Osteoblast (primary cell): ENCODE data around the gene LBX1. TPM values are rescaled to one million over a fixed set of nuclear protein-coding genes. Genes with fewer than 3 reads are reported as not detected.

Experiments used
- DNase-seq: peaks from one replicate; pipeline ENCODE4 v3.0.0; 2011; ENCODE audit warnings: low spot score, mixed read lengths; ENCODE audit not compliant: insufficient read length; ENCODE audit errors: missing footprints
- H2AFZ ChIP-seq: 2 replicates; pipeline ENCODE4 v1.6.0; 2011; ENCODE audit warnings: mild to moderate bottlenecking, low read length
- H3K27ac ChIP-seq: 2 replicates; pipeline ENCODE4 v1.5.1; 2011; ENCODE audit warnings: mild to moderate bottlenecking, low read depth, low read length, moderate library complexity
- H3K27me3 ChIP-seq: 2 replicates; pipeline ENCODE4 v1.6.0; 2012; ENCODE audit warnings: mild to moderate bottlenecking, control low read depth, inconsistent platforms, low read length, moderate library complexity; ENCODE audit not compliant: insufficient read depth
- H3K36me3 ChIP-seq: 2 replicates; pipeline ENCODE4 v1.5.1; 2011; ENCODE audit warnings: mild to moderate bottlenecking, low read length, control low read depth, moderate library complexity; ENCODE audit not compliant: insufficient read depth
- H3K4me1 ChIP-seq: 2 replicates; pipeline ENCODE4 v1.5.1; 2011; ENCODE audit warnings: mild to moderate bottlenecking, low read length, control low read depth, moderate library complexity; ENCODE audit not compliant: insufficient read depth
- H3K4me2 ChIP-seq: 2 replicates; pipeline ENCODE4 v1.6.0; 2011; ENCODE audit warnings: mild to moderate bottlenecking, low read length; ENCODE audit not compliant: insufficient read depth
- H3K4me3 ChIP-seq: fragments of 200-600 bp; sonication (generic); 3 replicates; pipeline ENCODE4 v1.5.1; 2012; ENCODE audit warnings: mild to moderate bottlenecking, low read length, inconsistent platforms; ENCODE audit not compliant: insufficient read depth
- H3K79me2 ChIP-seq: 2 replicates; pipeline ENCODE4 v1.6.0; 2012; ENCODE audit warnings: mild to moderate bottlenecking, low read length, control low read depth, inconsistent platforms; ENCODE audit not compliant: insufficient read depth
- H3K9me3 ChIP-seq: 2 replicates; pipeline ENCODE4 v1.5.1; 2011; ENCODE audit warnings: low read depth, low read length, control low read depth
- H4K20me1 ChIP-seq: 2 replicates; pipeline ENCODE4 v1.6.0; 2012; ENCODE audit warnings: mild to moderate bottlenecking, low read length, control low read depth; ENCODE audit not compliant: insufficient read depth
- CTCF ChIP-seq: IDR thresholded peaks from 2 replicates; pipeline ENCODE4 v1.5.1; 2011; ENCODE audit warnings: mild to moderate bottlenecking, low read depth, low read length, moderate library complexity; ENCODE audit errors: extremely low read depth
- total RNA-seq: library from RNA; depleted of rRNA; stranded (reverse); fragments of >200 nt; gene quantifications from 2 replicates; pipeline ENCODE4 v1.2.3, GENCODE V29; 2012

LBX1 gene
- not detected in 2 replicates for total RNA-seq

GRCh38 chr10:101229266-101230182, at the start of gene LBX1:
Gene LBX1 (minus strand): TSS chr10:101229463. CDS start chr10:101228815, 648 bp downstream.
- no peak within 1 kb of the TSS for H2AFZ ChIP-seq
- H3K79me2 ChIP-seq = no peaks in the 10 kb centered on the region

GRCh38 chr10:101273741-101274140, 44.5 kb upstream of the LBX1 start:
- no peak for DNase-seq
- Histone ChIP-seq H3K27ac (no peak overlapping the region), H3K4me2 (no peak overlapping the region), H3K4me1 (no peaks in the 10 kb centered on the region), H3K27me3 (peaks cover 9% of the 10 kb centered on the region), H3K79me2 (no peaks in the 10 kb centered on the region), H3K9me3 (no peaks in the 10 kb centered on the region), H2AFZ (no peak overlapping the region), H3K36me3 (no peaks in the 10 kb centered on the region), H4K20me1 (no peaks in the 10 kb centered on the region), H3K4me3 (no peak overlapping the region)
- TF ChIP-seq CTCF = no peak

More at GRCh38 chr10:101229266-101230182, at the start of gene LBX1:
- Histone ChIP-seq H3K27ac (no peak within 1 kb of the TSS), H3K4me1 (no peaks in the 10 kb centered on the region), H3K4me2 (no peak within 1 kb of the TSS), H3K9me3 (no peaks in the 10 kb centered on the region), H4K20me1 (peaks cover 12% of the 10 kb centered on the region), H3K4me3 (no peak within 1 kb of the TSS), H3K27me3 (peaks cover 98% of the 10 kb centered on the region), H3K36me3 (no peaks in the 10 kb centered on the region)
- DNase-seq = peak; percentile 89
- TF ChIP-seq CTCF = no peak

GRCh38 chr10:101273330-101273729, 44.1 kb upstream of the LBX1 start:
- peak; percentile 32 for DNase-seq
- Histone ChIP-seq H3K4me1 (no peaks in the 10 kb centered on the region), H2AFZ (no peak overlapping the region), H3K4me2 (no peak overlapping the region), H3K27ac (no peak overlapping the region), H3K4me3 (no peak overlapping the region), H4K20me1 (no peaks in the 10 kb centered on the region), H3K36me3 (no peaks in the 10 kb centered on the region), H3K9me3 (no peaks in the 10 kb centered on the region), H3K27me3 (peaks cover 9% of the 10 kb centered on the region), H3K79me2 (no peaks in the 10 kb centered on the region)
- no peak for TF ChIP-seq CTCF

GRCh38 chr10:101272229-101272868, 43.1 kb upstream of the LBX1 start:
- Histone ChIP-seq H4K20me1 (no peaks in the 10 kb centered on the region), H3K4me2 (no peak overlapping the region), H3K9me3 (no peaks in the 10 kb centered on the region), H3K27ac (no peak overlapping the region), H3K27me3 (peaks cover 9% of the 10 kb centered on the region), H3K4me3 (no peak overlapping the region), H2AFZ (peak overlapping the region; percentile 5), H3K79me2 (no peaks in the 10 kb centered on the region), H3K36me3 (no peaks in the 10 kb centered on the region), H3K4me1 (no peaks in the 10 kb centered on the region)
- peak; percentile 95 for DNase-seq
- TF ChIP-seq CTCF = peak; percentile 83
